GM12892 (cell line): Measurements from ENCODE around the gene TMEM120A.

Experiments used
- DNase-seq: peaks from one replicate; pipeline ENCODE4 v3.0.0; 2011; ENCODE audit not compliant: insufficient read length
- FAIRE-seq: peaks from 2 replicates; lab custom pipeline; 2011; peaks lifted over from hg19 to GRCh38; lab: Jason Lieb, UNC
- POLR2A ChIP-seq: IDR thresholded peaks from 2 replicates; pipeline ENCODE4 v1.6.1; 2011; ENCODE audit warnings: low read depth, low read length, control low read depth
- POLR2AphosphoS5 ChIP-seq: IDR thresholded peaks from 2 replicates; pipeline ENCODE4 v1.6.1; 2011; ENCODE audit warnings: low read depth, low read length, control low read depth
- TAF1 ChIP-seq: IDR thresholded peaks from 2 replicates; pipeline ENCODE4 v1.6.1; 2011; ENCODE audit warnings: low read depth, mild to moderate bottlenecking, control low read depth, low read length, borderline replicate concordance

The TMEM120A gene

GRCh38 chr7:75991531-75992082 lies 2.8 kb downstream of the TMEM120A start:
- no peak for FAIRE-seq

DNA sequence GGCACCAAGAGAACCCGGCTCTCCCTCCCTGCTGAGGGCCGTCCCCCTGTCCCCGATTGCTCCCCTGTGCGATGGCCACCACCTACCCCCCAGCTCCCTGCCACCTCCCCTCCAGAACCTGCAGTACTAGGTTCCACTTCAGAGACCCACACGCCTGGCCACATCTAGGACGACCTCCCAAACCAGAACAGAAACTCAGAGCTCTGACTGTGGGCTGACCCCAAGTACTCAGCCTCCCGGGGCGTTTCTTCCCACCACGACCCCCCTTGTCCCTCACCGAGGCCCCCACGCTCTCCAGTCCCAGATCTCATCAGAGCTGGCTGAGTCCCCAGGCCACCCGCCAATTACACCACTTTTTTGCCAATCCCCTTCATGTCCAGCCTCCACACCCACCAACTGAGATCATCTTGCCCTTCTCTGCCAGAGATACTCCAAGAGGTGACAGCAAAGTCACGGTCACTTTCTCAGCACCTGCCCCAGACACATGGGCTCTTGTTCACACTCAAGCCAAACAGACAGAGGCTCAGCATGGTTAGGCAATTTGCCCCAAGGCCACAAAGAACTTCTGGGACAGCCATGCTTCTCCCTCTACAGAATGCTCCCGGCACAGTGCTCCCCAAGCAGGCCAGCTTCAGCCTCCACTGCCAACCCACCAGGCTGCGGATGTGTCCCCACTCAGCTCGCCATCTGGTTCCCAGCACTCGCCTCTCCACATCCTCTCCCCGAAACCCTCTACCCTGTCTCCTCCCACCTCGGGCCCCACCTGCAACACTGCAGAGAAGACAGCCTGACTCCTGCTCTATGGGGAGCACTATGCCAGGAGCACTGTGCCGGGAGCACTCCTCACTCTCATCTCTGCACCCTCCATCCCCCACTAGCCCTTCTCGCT lies 4.7 kb downstream of the TMEM120A start:
- TF ChIP-seq POLR2AphosphoS5 (no peak), POLR2A (no peak), TAF1 (no peak)
- DNase-seq, result no peak

More at GRCh38 chr7:75991531-75992082, 2.8 kb downstream of the TMEM120A start:
- DNase-seq, result no peak
- no peak for TF ChIP-seq TAF1
- TF ChIP-seq POLR2A, result no peak
- no peak for TF ChIP-seq POLR2AphosphoS5

DNA sequence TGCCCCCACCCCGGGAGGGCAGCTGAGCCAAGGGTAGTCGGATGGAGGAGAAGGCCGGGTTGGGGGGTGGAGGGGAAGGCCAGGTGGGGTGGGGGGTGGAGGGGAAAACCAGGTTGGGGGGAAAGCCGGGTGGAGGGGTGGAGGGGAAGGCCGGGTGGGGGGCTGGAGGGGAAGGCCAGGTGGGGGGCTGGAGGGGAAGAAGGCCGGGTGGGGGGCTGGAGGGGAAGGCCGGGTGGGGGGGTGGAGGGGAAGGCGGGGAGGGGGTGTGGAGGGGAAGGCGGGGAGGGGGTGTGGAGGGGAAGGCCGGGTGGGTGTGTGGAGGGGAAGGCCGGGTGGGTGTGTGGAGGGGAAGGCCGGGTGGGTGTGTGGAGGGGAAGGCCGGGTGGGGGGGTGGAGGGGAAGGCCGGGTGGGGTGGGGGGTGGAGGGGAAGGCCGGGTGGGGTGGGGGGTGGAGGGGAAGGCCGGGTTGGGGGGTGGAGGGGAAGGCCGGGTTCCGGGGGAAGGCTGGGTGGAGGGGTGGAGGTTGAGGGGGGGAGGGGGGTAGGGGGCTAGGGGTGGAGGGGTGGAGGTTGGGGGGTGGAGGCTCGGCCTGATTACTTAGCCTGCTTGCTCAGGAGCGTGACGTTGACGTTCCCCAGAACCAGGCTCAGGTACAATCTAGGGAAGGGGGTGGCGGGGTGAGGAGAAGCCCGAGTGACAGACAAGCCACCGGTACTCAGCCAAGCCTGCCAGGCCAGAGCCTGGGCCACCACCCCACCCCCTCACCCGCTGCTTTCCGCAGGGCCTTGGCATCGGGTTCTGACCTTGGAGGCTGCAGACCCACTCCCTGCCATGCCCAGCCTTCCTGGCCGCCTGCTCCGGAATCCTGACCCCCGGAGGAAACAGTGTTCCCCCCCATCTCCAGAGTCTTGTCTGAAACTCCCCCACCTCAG lies 5.6 kb downstream of the TMEM120A start:
- FAIRE-seq, result no peak
- DNase-seq, result no peak
- TF ChIP-seq POLR2A, result no peak
- TF ChIP-seq TAF1, result no peak
- TF ChIP-seq POLR2AphosphoS5, result no peak

More for the DNA sequence above, 4.7 kb downstream of the TMEM120A start:
- FAIRE-seq, result no peak

- no peak for FAIRE-seq
These were observed 6.4 kb downstream of the TMEM120A start for GRCh38 chr7:75987805-75988567.

GRCh38 chr7:75987026-75987804 lies 7.2 kb downstream of the TMEM120A start:
- TF ChIP-seq POLR2AphosphoS5 (no peak), TAF1 (no peak), POLR2A (no peak)
- no peak for FAIRE-seq
- no peak for DNase-seq

More at GRCh38 chr7:75987805-75988567, 6.4 kb downstream of the TMEM120A start:
- no peak for DNase-seq
- TF ChIP-seq POLR2AphosphoS5, result no peak
- TF ChIP-seq POLR2A, result no peak

- DNase-seq (no peak), FAIRE-seq (no peak)
- TF ChIP-seq POLR2A (no peak), POLR2AphosphoS5 (no peak), TAF1 (no peak)
These were observed 8.1 kb downstream of the TMEM120A start for GRCh38 chr7:75986147-75986781.

GRCh38 chr7:75985518-75986146 lies 8.8 kb downstream of the TMEM120A start:
- DNase-seq, result no peak
- no peak for TF ChIP-seq POLR2AphosphoS5
- TF ChIP-seq TAF1, result no peak
- TF ChIP-seq POLR2A, result no peak
- FAIRE-seq, result no peak

DNA sequence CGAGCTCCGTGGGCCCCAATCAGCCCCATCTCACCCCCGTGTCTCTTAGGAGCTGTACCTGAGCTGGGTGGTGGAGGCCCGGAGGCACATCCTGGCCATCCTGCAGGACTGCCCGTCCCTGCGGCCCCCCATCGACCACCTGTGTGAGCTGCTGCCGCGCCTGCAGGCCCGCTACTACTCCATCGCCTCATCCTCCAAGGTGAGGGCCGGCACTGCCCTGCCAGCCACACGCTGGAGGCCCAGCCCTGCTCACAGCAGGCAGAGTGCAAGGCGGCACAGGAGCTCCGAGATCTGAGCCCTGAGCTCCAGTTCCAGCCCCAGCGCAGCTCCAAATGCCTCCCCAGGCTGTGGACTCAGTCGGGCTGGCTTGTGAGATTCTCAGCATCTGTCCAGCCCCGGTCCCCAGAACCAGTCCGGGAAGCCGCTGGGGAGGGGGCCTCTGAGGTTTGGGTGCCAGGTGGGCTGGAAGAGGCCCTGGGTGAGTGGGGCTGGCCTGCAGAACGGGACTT lies 9.3 kb downstream of the TMEM120A start:
- no peak for TF ChIP-seq POLR2A
- no peak for TF ChIP-seq POLR2AphosphoS5
- no peak for TF ChIP-seq TAF1
- DNase-seq (no peak), FAIRE-seq (no peak)

DNA sequence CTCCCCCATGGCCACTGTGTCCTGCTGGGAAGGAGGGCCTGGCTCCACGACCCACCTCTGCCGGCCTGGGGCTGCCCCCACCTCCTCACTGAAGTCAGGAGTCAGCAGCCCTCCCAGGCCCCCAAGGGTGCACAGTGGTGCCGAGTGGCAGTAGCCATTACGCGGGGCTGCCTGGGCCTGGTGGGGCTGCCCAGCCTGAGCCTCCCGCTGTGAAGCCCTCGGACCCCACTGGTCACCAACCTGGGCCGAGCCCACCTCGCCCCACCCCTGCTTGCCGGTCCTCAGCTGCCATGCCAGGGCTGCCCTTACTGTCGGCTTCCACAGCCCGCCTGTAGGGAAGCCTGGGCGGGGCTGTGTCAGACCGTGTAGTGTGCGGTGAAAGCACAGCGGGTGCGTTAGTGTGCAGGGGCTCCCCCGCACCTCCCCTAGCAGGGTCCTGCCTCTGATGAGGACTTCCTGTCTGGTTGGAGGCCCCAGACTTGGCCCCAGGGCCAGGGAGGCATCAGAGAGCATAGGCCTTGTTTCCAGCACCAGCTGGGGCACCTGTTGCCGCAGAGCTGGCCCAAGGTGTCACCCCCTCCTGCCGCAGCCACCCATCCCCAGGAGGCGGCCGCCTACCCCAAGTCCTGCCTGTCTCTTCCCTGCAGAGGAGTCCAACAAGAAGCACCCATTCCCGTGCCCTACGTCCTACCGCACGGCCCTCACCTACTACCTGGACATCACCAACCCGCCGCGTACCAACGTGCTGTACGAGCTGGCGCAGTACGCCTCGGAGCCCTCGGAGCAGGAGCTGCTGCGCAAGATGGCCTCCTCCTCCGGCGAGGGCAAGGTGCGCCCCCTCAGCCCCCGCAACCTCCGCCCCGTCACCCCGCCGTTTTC lies 10.0 kb downstream of the TMEM120A start:
- DNase-seq (peak; percentile 20), FAIRE-seq (no peak)
- TF ChIP-seq POLR2AphosphoS5 (no peak), POLR2A (no peak), TAF1 (no peak)
